Testis (tissue), 3 donors: ENCODE results near the gene IGFBP3. TPM values are rescaled to one million over a fixed set of nuclear protein-coding genes. Genes with fewer than 3 reads are reported as not detected.

Experiments
- DNase-seq: peaks from one replicate; pipeline ENCODE4 v3.0.0-alpha.2; 2019
- H3K27ac ChIP-seq, 2 donors: fragments of 200-600 bp; sonication (generic); one replicate each; pipeline ENCODE4 v1.5.1; 2019
- H3K27me3 ChIP-seq: fragments of 200-600 bp; sonication (generic); one replicate; pipeline ENCODE4 v1.5.1; 2019
- H3K36me3 ChIP-seq: fragments of 200-600 bp; sonication (generic); one replicate; pipeline ENCODE4 v1.5.1; 2017; ENCODE audit warnings: low read depth; ENCODE audit errors: missing control alignments
- H3K4me1 ChIP-seq: fragments of 200-600 bp; sonication (generic); one replicate; pipeline ENCODE4 v1.5.1; 2019
- H3K4me3 ChIP-seq, 2 donors: fragments of 200-600 bp; sonication (generic); one replicate each; pipeline ENCODE4 v1.5.1; 2017 to 2019
- H3K9me3 ChIP-seq: fragments of 200-600 bp; sonication (generic); one replicate; pipeline ENCODE4 v1.5.1; 2017
- POLR2A ChIP-seq: fragments of 450-650 bp; IDR thresholded peaks from one replicate; pipeline ENCODE4 v1.6.1; 2017; ENCODE audit warnings: antibody characterized with exemption, mild to moderate bottlenecking, moderate library complexity
- WGBS, 2 donors: methylation state at CpG; one replicate each; pipeline ENCODE4 v1.1.5; 2018; 5-methylcytosine and 5-hydroxymethylcytosine counted together
- intact Hi-C: fragments of 100-400 bp; cut with DNase I; formaldehyde crosslinking; loops from one replicate; pipeline ENCODE4 v1.15.1; 2023; ENCODE audit warnings: low total_unique reads
- polyA plus RNA-seq: library from polyadenylated mRNA; stranded (reverse); fragments of 350-450 nt; fragmentation: Illumina TruSeq; extraction: RNeasy Lipid Tissue Mini Kit (QIAGEN cat#74804); gene quantifications from one replicate; pipeline ENCODE4 v1.2.3, GENCODE V29; 2014; ENCODE audit warnings: low read depth, low replicate concordance; ENCODE audit not compliant: insufficient read depth
- total RNA-seq, 2 donors: library from RNA; depleted of rRNA; stranded (reverse); fragments of >200 nt; gene quantifications; one replicate each; pipeline ENCODE4 v1.2.3, GENCODE V29; 2016
- TF ChIP-seq, protein P1 (sequence below), 3 experiments: fragments of 450-650 bp in 2 of 3; fragments of 200-600 bp in 1 of 3; sonication (generic) in 1 of 3; IDR thresholded peaks; one replicate each; pipeline ENCODE4 v1.5.1; 2016 to 2019; ENCODE audit warnings: antibody characterized with exemption in 3 of 3, mild to moderate bottlenecking in 2 of 3, moderate library complexity in 1 of 3

The IGFBP3 gene
- total and polyA plus RNA-seq, 3 donors from 2014 or later, result 20.4 to 79.8 (median 33.1) TPM

DNA sequence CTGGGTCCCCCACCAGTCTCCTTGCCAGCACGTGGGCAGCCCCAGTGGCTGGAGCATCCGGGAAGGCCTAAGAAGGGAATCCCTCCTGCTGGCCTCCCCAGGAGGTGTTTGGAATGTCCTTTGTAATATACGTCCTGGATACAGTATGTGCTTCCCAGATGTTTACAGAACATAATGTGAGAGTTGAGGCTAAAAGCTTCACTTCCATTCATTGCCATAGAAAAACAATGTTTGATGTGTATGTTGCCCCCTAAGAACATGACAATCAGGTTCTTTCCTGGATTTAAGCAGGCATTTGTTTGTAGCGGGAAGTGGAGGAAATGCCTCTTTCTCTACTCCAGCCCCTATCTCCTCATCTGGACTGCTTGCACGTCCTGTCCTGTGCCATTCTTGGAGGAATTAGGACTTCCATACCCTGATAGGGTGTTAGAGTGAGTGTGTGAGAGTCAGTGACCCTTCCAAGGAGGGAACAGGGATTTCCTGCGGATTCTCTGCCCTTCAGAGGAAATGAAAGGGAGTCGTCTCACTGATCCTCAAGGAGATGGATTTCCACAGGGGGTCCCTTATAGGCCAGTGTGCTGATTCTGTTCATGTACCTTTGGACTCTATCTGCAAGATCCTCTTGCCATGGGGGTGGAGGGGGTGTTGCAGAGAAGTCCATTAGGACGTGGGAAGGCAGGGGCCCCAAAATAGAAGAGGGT lies 31.6 kb downstream of the IGFBP3 start:
- Histone ChIP-seq H3K27ac (no peak overlapping the region), H3K36me3 (no peaks in the 10 kb centered on the region), H3K4me1 (peaks cover 6% of the 10 kb centered on the region), H3K27me3 (no peaks in the 10 kb centered on the region), H3K4me3 (peak overlapping the region in 1 of 2 donors; percentile 49), H3K9me3 (no peaks in the 10 kb centered on the region)
- TF ChIP-seq, protein P1, sequence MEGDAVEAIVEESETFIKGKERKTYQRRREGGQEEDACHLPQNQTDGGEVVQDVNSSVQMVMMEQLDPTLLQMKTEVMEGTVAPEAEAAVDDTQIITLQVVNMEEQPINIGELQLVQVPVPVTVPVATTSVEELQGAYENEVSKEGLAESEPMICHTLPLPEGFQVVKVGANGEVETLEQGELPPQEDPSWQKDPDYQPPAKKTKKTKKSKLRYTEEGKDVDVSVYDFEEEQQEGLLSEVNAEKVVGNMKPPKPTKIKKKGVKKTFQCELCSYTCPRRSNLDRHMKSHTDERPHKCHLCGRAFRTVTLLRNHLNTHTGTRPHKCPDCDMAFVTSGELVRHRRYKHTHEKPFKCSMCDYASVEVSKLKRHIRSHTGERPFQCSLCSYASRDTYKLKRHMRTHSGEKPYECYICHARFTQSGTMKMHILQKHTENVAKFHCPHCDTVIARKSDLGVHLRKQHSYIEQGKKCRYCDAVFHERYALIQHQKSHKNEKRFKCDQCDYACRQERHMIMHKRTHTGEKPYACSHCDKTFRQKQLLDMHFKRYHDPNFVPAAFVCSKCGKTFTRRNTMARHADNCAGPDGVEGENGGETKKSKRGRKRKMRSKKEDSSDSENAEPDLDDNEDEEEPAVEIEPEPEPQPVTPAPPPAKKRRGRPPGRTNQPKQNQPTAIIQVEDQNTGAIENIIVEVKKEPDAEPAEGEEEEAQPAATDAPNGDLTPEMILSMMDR (IDR thresholded peaks at IDR 0.05), result no peak
- no peak for TF ChIP-seq POLR2A
- DNase-seq, result no peak
- intact Hi-C loops, result no loop called here
- 45 to 64% methylated on average over 6 to 8 of the region's 8 CpGs for WGBS, 2 donors

DNA sequence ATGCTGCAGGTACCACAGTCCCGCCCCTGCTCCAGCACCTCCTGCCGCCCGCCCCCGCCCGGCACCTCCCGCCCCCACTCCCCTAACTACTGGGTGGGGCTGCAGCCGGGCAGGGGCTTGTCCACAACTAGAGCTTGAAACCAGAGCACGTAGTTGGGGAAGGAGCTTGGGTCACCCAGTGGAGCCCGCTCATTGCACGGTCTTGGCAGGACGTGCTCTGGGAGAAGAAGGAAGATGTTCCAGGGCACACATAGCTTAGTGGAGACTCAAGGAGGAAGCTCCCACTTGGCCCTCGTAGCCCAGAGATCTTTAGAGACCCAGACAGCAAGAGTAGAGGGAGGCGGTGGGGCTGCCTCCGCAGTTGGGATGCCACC lies 32.1 kb downstream of the IGFBP3 start:
- Histone ChIP-seq H3K36me3 (no peaks in the 10 kb centered on the region), H3K27me3 (no peaks in the 10 kb centered on the region), H3K4me1 (peaks cover 6% of the 10 kb centered on the region), H3K27ac (no peak overlapping the region), H3K9me3 (no peaks in the 10 kb centered on the region), H3K4me3 (peak overlapping the region; percentile 21 to 49)
- 20 to 21% methylated on average over 1 to 14 of the region's 14 CpGs for WGBS, 2 donors
- no peak for TF ChIP-seq POLR2A
- TF ChIP-seq, protein P1 (IDR thresholded peaks at IDR 0.05), result no peak
- intact Hi-C loops, result no loop called here
- no peak for DNase-seq

DNA sequence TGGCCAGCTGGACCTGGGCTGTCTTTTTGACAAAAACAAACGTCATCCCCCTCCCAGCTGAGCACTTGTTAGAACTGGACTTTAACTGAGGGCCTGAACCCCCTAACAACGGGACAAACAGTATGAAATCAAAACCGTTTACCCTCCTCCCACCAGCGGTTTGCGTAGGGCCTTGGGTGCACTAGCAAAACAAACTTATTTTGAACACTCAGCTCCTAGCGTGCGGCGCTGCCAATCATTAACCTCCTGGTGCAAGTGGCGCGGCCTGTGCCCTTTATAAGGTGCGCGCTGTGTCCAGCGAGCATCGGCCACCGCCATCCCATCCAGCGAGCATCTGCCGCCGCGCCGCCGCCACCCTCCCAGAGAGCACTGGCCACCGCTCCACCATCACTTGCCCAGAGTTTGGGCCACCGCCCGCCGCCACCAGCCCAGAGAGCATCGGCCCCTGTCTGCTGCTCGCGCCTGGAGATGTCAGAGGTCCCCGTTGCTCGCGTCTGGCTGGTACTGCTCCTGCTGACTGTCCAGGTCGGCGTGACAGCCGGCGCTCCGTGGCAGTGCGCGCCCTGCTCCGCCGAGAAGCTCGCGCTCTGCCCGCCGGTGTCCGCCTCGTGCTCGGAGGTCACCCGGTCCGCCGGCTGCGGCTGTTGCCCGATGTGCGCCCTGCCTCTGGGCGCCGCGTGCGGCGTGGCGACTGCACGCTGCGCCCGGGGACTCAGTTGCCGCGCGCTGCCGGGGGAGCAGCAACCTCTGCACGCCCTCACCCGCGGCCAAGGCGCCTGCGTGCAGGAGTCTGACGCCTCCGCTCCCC lies 32.7 kb downstream of the IGFBP3 start, which contains the start of gene IGFBP1:
IGFBP1 (plus strand) TSS at position 304 of the 808 bp plus-strand sequence; CDS start at position 469, 165 bp downstream.
- peak within 1 kb of the TSS; percentile 21 to 49 for H3K4me3 ChIP-seq
- H3K36me3 ChIP-seq, result no peaks in the 10 kb centered on the region
- TF ChIP-seq POLR2A, result no peak
- TF ChIP-seq, protein P1 (IDR thresholded peaks at IDR 0.05), result no peak
- peaks cover 6% of the 10 kb centered on the region for H3K4me1 ChIP-seq
- DNase-seq, result peak; percentile 25
- no peaks in the 10 kb centered on the region for H3K9me3 ChIP-seq
- intact Hi-C loops, result no loop called here
- H3K27ac ChIP-seq, result no peak within 1 kb of the TSS
- H3K27me3 ChIP-seq, result no peaks in the 10 kb centered on the region
- 5 to 7% methylated on average over 5 to 69 of the region's 73 CpGs for WGBS, 2 donors

DNA sequence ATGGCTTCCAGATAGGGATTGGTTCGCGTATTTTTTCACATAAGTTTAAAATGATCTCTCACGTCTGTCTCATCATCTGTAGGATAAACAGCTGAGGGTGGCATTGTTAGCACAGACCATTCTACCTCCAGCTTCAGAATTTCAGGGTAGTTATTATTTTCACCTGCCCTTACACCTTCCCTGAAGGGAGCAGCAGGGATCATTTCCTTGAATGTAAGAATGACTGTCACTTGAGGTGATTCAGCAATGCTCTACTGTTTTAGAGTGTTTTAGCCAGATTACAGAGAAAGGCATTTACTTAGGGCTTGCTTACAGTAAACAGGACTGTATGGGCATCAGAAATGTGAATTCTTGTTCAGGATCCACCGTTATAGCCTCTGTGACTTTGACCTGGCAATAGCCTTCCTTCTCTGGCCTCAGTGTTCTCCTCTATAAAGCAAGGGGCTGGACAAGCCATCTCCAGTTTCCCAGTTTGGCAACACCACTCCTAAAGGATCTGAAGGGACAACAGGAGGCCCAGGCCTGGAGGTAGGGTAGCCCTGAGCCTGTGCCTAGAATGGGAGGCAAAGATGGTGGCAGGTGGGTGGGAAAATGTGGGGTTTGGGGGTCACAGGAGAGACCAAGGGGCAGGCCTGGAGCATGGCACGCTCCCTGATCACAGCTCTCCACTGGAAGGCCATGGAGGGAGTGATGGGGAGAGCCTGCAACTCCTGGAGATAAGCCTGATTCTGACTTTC lies 34.0 kb downstream of the IGFBP3 start:
- H3K4me3 ChIP-seq, result no peak overlapping the region
- no peaks in the 10 kb centered on the region for H3K9me3 ChIP-seq
- no peak for DNase-seq
- H3K36me3 ChIP-seq, result no peaks in the 10 kb centered on the region
- H3K27me3 ChIP-seq, result no peaks in the 10 kb centered on the region
- WGBS, 2 donors, result 89 to 95% methylated on average over 5 of the region's 5 CpGs
- H3K4me1 ChIP-seq, result peaks cover 6% of the 10 kb centered on the region
- intact Hi-C loops, result no loop called here
- TF ChIP-seq, protein P1 (IDR thresholded peaks at IDR 0.05), result no peak
- TF ChIP-seq POLR2A, result no peak
- H3K27ac ChIP-seq, result no peak overlapping the region
